Transverse colon (tissue), 4 donors: ENCODE results near the gene CHCHD3. TPM values are rescaled to one million over a fixed set of nuclear protein-coding genes. Genes with fewer than 3 reads are reported as not detected.

Experiments
- DNase-seq: peaks from one replicate; pipeline ENCODE4 v3.0.0-alpha.2; 2019
- H3K27ac ChIP-seq, 4 donors: fragments of 200-600 bp; sonication (generic); 2 replicates each; pipeline ENCODE4 v1.5.1; 2016 to 2018; ENCODE audit warnings: inconsistent platforms in 4 of 4
- H3K27me3 ChIP-seq: fragments of 200-600 bp; sonication (generic); 2 replicates; pipeline ENCODE4 v1.5.1; 2017; ENCODE audit warnings: inconsistent platforms
- H3K36me3 ChIP-seq, 4 donors: fragments of 200-600 bp; sonication (generic); 2 replicates each; pipeline ENCODE4 v1.5.1; 2017 to 2019; ENCODE audit warnings: inconsistent platforms in 4 of 4
- H3K4me1 ChIP-seq, 4 donors: fragments of 200-600 bp; sonication (generic); 2 replicates each; pipeline ENCODE4 v1.5.1; 2017 to 2020; ENCODE audit warnings: inconsistent platforms in 4 of 4
- H3K4me3 ChIP-seq, 4 donors: fragments of 200-600 bp; sonication (generic); 1 replicate in 1 of 4; 2 replicates in 3 of 4; pipeline versions ENCODE4 v1.5.1 to v1.6.1; 2017 to 2019; ENCODE audit warnings: inconsistent platforms in 4 of 4
- H3K9me3 ChIP-seq, 2 donors: fragments of 200-600 bp; sonication (generic); 2 replicates each; pipeline ENCODE4 v1.5.1; 2017 to 2019; ENCODE audit warnings: inconsistent platforms in 2 of 2
- CTCF ChIP-seq, 5 experiments: fragments of 200-600 bp in 3 of 5; fragments of 450-650 bp in 2 of 5; sonication (generic) in 3 of 5; IDR thresholded peaks; 1 replicate in 2 of 5; 2 replicates in 3 of 5; pipeline ENCODE4 v1.5.1; 2016 to 2017; ENCODE audit warnings: antibody characterized with exemption in 5 of 5, inconsistent platforms in 3 of 5, mild to moderate bottlenecking in 2 of 5, moderate library complexity in 1 of 5
- EP300 ChIP-seq: sonication (generic); formaldehyde crosslinking; IDR thresholded peaks from one replicate; pipeline ENCODE4 v1.6.1; 2017; ENCODE audit warnings: antibody characterized with exemption, low read depth
- POLR2A ChIP-seq: fragments of 450-650 bp; IDR thresholded peaks from one replicate; pipeline ENCODE4 v1.6.1; 2016; ENCODE audit warnings: antibody characterized with exemption, mild to moderate bottlenecking, moderate library complexity
- POLR2AphosphoS5 ChIP-seq, 3 donors: sonication (generic); formaldehyde crosslinking; IDR thresholded peaks; one replicate each; pipeline ENCODE4 v1.6.1; 2016; ENCODE audit warnings: antibody characterized with exemption in 3 of 3
- WGBS, 2 donors: methylation state at CpG; one replicate each; pipeline ENCODE4 v1.1.5; 2018; ENCODE audit warnings: low coverage in 1 of 2; 5-methylcytosine and 5-hydroxymethylcytosine counted together
- in situ Hi-C, 4 donors: fragments of 200-750 bp; cut with MboI; loops; one replicate each; pipeline versions ENCODE4 v1.15.0 to v1.15.1; 2017; ENCODE audit warnings: low sequenced_read_pairs in 3 of 4, low pct_ligation_motif_present in 1 of 4, low pct_unique_long_range_greater_than_20kb in 1 of 4
- intact Hi-C: fragments of 100-400 bp; cut with DNase I; formaldehyde crosslinking; loops from one replicate; pipeline ENCODE4 v1.15.1; 2023; ENCODE audit warnings: low total_unique reads
- total RNA-seq, 4 donors: library from RNA; depleted of rRNA; stranded (reverse); fragments of >200 nt; gene quantifications; one replicate each; pipeline ENCODE4 v1.1.0, GENCODE V29; 2016

CHCHD3 gene
- total RNA-seq, 4 donors from 2014 or later = 49.4 to 78.1 (median 52.9) TPM

GRCh38 chr7:132837529-132837928 lies 244.4 kb downstream of the CHCHD3 start:
- H3K27me3 ChIP-seq = no peaks in the 10 kb centered on the region
- in situ Hi-C loops (no loop called here), intact Hi-C loops (no loop called here)
- WGBS, 2 donors = 82 to 83% methylated on average over 2 to 3 of the region's 3 CpGs
- no peak overlapping the region for H3K4me3 ChIP-seq
- no peak for TF ChIP-seq EP300
- no peak for TF ChIP-seq POLR2AphosphoS5 (IDR thresholded peaks at IDR 0.05)
- no peak for TF ChIP-seq POLR2A
- TF ChIP-seq CTCF (IDR thresholded peaks at IDR 0.05) = no peak
- DNase-seq = no peak
- no peaks in the 10 kb centered on the region for H3K36me3 ChIP-seq
- H3K27ac ChIP-seq = no peak overlapping the region
- no peaks in the 10 kb centered on the region for H3K4me1 ChIP-seq
- no peaks in the 10 kb centered on the region for H3K9me3 ChIP-seq

- Histone ChIP-seq H3K27ac (no peak overlapping the region), H3K27me3 (no peaks in the 10 kb centered on the region), H3K9me3 (no peaks in the 10 kb centered on the region), H3K36me3 (no peaks in the 10 kb centered on the region), H3K4me1 (no peaks in the 10 kb centered on the region), H3K4me3 (no peak overlapping the region)
- in situ Hi-C loops = no loop called here
- TF ChIP-seq CTCF (IDR thresholded peaks at IDR 0.05) = no peak
- no peak for TF ChIP-seq POLR2A
- no peak for TF ChIP-seq POLR2AphosphoS5 (IDR thresholded peaks at IDR 0.05)
- TF ChIP-seq EP300 = no peak
- no peak for DNase-seq
- 100% methylated on average over 1 of the region's 1 CpG for WGBS, 2 donors
- intact Hi-C loops = no loop called here
Measured at GRCh38 chr7:132836746-132837145, 245.1 kb downstream of the CHCHD3 start.

- DNase-seq = no peak
- no peaks in the 10 kb centered on the region for H3K4me1 ChIP-seq
- H3K9me3 ChIP-seq = no peaks in the 10 kb centered on the region
- in situ Hi-C loops (no loop called here), intact Hi-C loops (no loop called here)
- no peak for TF ChIP-seq CTCF (IDR thresholded peaks at IDR 0.05)
- no peak for TF ChIP-seq POLR2AphosphoS5 (IDR thresholded peaks at IDR 0.05)
- TF ChIP-seq POLR2A = no peak
- TF ChIP-seq EP300 = no peak
- no peaks in the 10 kb centered on the region for H3K27me3 ChIP-seq
- no peak overlapping the region for H3K4me3 ChIP-seq
- H3K27ac ChIP-seq = no peak overlapping the region
- no peaks in the 10 kb centered on the region for H3K36me3 ChIP-seq
- 60 to 65% methylated on average over 2 of the region's 2 CpGs for WGBS, 2 donors
Measured at GRCh38 chr7:132830941-132831340, 250.9 kb downstream of the CHCHD3 start.

GRCh38 chr7:132828502-132828901 lies 253.4 kb downstream of the CHCHD3 start:
- Histone ChIP-seq H3K27me3 (no peaks in the 10 kb centered on the region), H3K4me3 (no peak overlapping the region), H3K9me3 (no peaks in the 10 kb centered on the region), H3K27ac (no peak overlapping the region), H3K4me1 (no peaks in the 10 kb centered on the region), H3K36me3 (no peaks in the 10 kb centered on the region)
- intact Hi-C loops = no loop called here
- DNase-seq = no peak
- in situ Hi-C loops = no loop called here
- TF ChIP-seq POLR2A = no peak
- no peak for TF ChIP-seq POLR2AphosphoS5 (IDR thresholded peaks at IDR 0.05)
- no peak for TF ChIP-seq EP300
- no peak for TF ChIP-seq CTCF (IDR thresholded peaks at IDR 0.05)
